ENCODE data around the gene PTTG2. TPM values are rescaled to one million over a fixed set of nuclear protein-coding genes. Genes with fewer than 3 reads are reported as not detected.

The PTTG2 gene
- polyA plus RNA-seq, 1 of the 3 experiments (the other 2 are of a cell fraction), result not detected

DNA sequence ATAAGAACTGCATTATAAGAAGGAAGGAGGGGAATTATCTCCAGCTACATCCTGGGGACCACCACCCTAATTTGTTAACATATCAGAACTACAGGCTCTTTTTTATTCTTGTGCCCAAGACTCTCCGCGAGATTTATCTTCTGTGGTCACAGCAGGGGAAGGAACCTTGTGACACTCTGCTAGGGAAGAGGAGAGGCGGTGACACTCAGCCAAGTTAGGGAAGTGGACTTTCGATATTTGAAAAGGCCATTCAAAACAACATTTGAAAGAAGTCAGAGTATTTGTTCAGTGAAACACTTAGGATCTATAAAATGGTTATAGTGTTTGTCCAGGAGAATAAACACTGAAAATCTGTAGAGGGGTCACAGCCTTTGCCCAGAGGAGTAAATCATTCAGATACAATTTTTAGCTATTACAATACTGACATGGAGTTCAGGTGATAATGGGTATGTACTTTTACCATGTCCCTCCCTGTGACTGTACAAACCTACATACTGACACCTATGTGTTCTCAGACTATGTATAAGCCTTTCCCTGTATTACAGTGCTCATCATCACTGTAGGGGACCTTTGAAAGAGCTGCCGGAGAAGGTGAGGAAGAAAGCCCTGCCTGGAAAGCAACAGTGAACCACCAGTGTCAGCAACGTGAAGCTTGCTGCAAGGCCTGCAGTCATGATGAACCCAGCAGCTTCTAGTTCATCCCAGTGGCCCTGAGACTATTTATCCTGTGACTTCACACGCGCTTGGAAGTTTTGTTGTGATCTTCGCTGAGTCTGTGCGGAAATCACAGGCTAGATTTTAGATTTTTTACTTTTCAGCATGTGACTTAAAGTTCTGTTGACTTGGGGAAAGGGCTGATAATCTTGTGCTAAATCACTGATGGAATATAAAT lies 8.5 kb upstream of the PTTG2 start:
- no peaks in the 10 kb centered on the region for H3K9me3 ChIP-seq
- H4K20me1 ChIP-seq (ENCODE audit: insufficient read depth), result no peaks in the 10 kb centered on the region
- no peaks in the 10 kb centered on the region for H3K79me2 ChIP-seq (ENCODE audit: insufficient read depth)
- 84% methylated on average over 10 of the region's 10 CpGs for WGBS (ENCODE audit: low lambda C conversion rate)
- no peaks in the 10 kb centered on the region for H3K4me1 ChIP-seq (ENCODE audit: control insufficient read depth in 1 of 2, insufficient read depth in 2 of 2, low read depth in 1 of 2, low read length in 1 of 2)
- no peak overlapping the region for H2AFZ ChIP-seq (ENCODE audit: low read depth)
- H3K4me2 ChIP-seq, result no peak overlapping the region
- H3K9ac ChIP-seq, result no peak overlapping the region
- ChIA-PET CTCF (no interaction called here), POLR2A (no interaction called here)
- H3K27ac ChIP-seq (ENCODE audit: low read depth in 2 of 2, low read length in 1 of 2), result no peak overlapping the region
- no peaks in the 10 kb centered on the region for H3K36me3 ChIP-seq (replicated peaks in 1 of 2; ENCODE audit: control insufficient read depth in 1 of 2, insufficient read depth in 2 of 2, low read length in 1 of 2)
- no peaks in the 10 kb centered on the region for H3K27me3 ChIP-seq (ENCODE audit: insufficient read depth)
- no peaks in the 10 kb centered on the region for H3F3A ChIP-seq (replicated peaks; ENCODE audit: insufficient read depth)
- TF ChIP-seq MXI1 (IDR thresholded peaks at IDR 0.05; ENCODE audit: low read depth, low read length), result no peak
- no peak for TF ChIP-seq TCF12 (IDR thresholded peaks at IDR 0.05)
- TF ChIP-seq GATA2 (CRISPR knock-in tag; IDR thresholded peaks at IDR 0.05), result no peak
- TF ChIP-seq EZH2phosphoT487 (IDR thresholded peaks at IDR 0.05; ENCODE audit: borderline replicate concordance, low read depth), result no peak
- TF ChIP-seq, protein P1, sequence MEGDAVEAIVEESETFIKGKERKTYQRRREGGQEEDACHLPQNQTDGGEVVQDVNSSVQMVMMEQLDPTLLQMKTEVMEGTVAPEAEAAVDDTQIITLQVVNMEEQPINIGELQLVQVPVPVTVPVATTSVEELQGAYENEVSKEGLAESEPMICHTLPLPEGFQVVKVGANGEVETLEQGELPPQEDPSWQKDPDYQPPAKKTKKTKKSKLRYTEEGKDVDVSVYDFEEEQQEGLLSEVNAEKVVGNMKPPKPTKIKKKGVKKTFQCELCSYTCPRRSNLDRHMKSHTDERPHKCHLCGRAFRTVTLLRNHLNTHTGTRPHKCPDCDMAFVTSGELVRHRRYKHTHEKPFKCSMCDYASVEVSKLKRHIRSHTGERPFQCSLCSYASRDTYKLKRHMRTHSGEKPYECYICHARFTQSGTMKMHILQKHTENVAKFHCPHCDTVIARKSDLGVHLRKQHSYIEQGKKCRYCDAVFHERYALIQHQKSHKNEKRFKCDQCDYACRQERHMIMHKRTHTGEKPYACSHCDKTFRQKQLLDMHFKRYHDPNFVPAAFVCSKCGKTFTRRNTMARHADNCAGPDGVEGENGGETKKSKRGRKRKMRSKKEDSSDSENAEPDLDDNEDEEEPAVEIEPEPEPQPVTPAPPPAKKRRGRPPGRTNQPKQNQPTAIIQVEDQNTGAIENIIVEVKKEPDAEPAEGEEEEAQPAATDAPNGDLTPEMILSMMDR (IDR thresholded peaks at IDR 0.05), result no peak
- TF ChIP-seq, protein P2, sequence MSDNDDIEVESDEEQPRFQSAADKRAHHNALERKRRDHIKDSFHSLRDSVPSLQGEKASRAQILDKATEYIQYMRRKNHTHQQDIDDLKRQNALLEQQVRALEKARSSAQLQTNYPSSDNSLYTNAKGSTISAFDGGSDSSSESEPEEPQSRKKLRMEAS (IDR thresholded peaks at IDR 0.05; ENCODE audit: low read depth), result no peak
- no peak overlapping the region for H3K4me3 ChIP-seq (ENCODE audit: low read depth in 2 of 2, low read length in 1 of 2)
- H3K9me2 ChIP-seq, result no peaks in the 10 kb centered on the region
- DNase-seq, result no peak

DNA sequence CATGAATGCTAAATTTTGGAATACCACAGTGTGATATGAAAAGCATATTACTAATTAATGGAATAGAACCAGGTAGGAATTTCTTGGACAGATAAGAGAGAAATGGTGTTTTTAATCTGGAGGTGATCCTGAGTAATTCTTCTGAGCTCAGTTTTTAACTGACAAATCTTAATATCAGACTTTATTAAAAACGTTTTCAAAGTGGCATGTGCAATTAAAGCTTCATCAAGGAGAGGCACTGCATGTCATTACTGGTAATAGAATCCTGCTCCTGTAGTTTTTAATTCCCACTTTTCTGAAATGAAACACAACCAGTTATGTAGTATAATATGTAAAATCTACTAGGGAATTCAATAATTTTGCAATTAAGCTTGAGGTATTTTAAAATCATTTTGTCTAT lies 7.0 kb upstream of the PTTG2 start:
- no peaks in the 10 kb centered on the region for H3K4me1 ChIP-seq (ENCODE audit: control insufficient read depth in 1 of 2, insufficient read depth in 2 of 2, low read depth in 1 of 2, low read length in 1 of 2)
- no peak for DNase-seq
- no peak overlapping the region for H3K9ac ChIP-seq
- H3K4me3 ChIP-seq (ENCODE audit: low read depth in 2 of 2, low read length in 1 of 2), result no peak overlapping the region
- no peaks in the 10 kb centered on the region for H3K27me3 ChIP-seq (ENCODE audit: insufficient read depth)
- no peaks in the 10 kb centered on the region for H3K79me2 ChIP-seq (ENCODE audit: insufficient read depth)
- POLR2A ChIA-PET, result no interaction called here
- no peaks in the 10 kb centered on the region for H3K9me3 ChIP-seq
- no peaks in the 10 kb centered on the region for H3F3A ChIP-seq (replicated peaks; ENCODE audit: insufficient read depth)
- TF ChIP-seq, protein P3, sequence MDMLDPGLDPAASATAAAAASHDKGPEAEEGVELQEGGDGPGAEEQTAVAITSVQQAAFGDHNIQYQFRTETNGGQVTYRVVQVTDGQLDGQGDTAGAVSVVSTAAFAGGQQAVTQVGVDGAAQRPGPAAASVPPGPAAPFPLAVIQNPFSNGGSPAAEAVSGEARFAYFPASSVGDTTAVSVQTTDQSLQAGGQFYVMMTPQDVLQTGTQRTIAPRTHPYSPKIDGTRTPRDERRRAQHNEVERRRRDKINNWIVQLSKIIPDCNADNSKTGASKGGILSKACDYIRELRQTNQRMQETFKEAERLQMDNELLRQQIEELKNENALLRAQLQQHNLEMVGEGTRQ (IDR thresholded peaks at IDR 0.05; ENCODE audit: borderline replicate concordance, low read depth, low read length), result no peak
- TF ChIP-seq SMC3 (IDR thresholded peaks at IDR 0.05; ENCODE audit: low read depth, low read length), result no peak
- TF ChIP-seq, protein P4, sequence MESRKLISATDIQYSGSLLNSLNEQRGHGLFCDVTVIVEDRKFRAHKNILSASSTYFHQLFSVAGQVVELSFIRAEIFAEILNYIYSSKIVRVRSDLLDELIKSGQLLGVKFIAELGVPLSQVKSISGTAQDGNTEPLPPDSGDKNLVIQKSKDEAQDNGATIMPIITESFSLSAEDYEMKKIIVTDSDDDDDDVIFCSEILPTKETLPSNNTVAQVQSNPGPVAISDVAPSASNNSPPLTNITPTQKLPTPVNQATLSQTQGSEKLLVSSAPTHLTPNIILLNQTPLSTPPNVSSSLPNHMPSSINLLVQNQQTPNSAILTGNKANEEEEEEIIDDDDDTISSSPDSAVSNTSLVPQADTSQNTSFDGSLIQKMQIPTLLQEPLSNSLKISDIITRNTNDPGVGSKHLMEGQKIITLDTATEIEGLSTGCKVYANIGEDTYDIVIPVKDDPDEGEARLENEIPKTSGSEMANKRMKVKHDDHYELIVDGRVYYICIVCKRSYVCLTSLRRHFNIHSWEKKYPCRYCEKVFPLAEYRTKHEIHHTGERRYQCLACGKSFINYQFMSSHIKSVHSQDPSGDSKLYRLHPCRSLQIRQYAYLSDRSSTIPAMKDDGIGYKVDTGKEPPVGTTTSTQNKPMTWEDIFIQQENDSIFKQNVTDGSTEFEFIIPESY (IDR thresholded peaks at IDR 0.05; ENCODE audit: borderline replicate concordance, low read depth), result no peak
- TF ChIP-seq, protein P5, sequence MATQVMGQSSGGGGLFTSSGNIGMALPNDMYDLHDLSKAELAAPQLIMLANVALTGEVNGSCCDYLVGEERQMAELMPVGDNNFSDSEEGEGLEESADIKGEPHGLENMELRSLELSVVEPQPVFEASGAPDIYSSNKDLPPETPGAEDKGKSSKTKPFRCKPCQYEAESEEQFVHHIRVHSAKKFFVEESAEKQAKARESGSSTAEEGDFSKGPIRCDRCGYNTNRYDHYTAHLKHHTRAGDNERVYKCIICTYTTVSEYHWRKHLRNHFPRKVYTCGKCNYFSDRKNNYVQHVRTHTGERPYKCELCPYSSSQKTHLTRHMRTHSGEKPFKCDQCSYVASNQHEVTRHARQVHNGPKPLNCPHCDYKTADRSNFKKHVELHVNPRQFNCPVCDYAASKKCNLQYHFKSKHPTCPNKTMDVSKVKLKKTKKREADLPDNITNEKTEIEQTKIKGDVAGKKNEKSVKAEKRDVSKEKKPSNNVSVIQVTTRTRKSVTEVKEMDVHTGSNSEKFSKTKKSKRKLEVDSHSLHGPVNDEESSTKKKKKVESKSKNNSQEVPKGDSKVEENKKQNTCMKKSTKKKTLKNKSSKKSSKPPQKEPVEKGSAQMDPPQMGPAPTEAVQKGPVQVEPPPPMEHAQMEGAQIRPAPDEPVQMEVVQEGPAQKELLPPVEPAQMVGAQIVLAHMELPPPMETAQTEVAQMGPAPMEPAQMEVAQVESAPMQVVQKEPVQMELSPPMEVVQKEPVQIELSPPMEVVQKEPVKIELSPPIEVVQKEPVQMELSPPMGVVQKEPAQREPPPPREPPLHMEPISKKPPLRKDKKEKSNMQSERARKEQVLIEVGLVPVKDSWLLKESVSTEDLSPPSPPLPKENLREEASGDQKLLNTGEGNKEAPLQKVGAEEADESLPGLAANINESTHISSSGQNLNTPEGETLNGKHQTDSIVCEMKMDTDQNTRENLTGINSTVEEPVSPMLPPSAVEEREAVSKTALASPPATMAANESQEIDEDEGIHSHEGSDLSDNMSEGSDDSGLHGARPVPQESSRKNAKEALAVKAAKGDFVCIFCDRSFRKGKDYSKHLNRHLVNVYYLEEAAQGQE (IDR thresholded peaks at IDR 0.05; ENCODE audit: low read depth, low read length), result no peak
- H3K4me2 ChIP-seq, result no peak overlapping the region
- H3K36me3 ChIP-seq (replicated peaks in 1 of 2; ENCODE audit: control insufficient read depth in 1 of 2, insufficient read depth in 2 of 2, low read length in 1 of 2), result no peaks in the 10 kb centered on the region
- 0% methylated on average over 1 of the region's 1 CpG for WGBS (ENCODE audit: low lambda C conversion rate)
- H4K20me1 ChIP-seq (ENCODE audit: insufficient read depth), result no peaks in the 10 kb centered on the region
- no peak overlapping the region for H2AFZ ChIP-seq (ENCODE audit: low read depth)
- CTCF ChIA-PET, result no interaction called here
- H3K9me2 ChIP-seq, result no peaks in the 10 kb centered on the region
- H3K27ac ChIP-seq (ENCODE audit: low read depth in 2 of 2, low read length in 1 of 2), result no peak overlapping the region

All from SK-N-SH (cell line).